NCI-H2107 treated with DMSO at 0.1 percent for 48 hours (cell line): ENCODE measurements around the gene MINDY4.

ENCODE experiments used
- DNase-seq: peaks from one replicate; lab custom pipeline; 2025; ENCODE audit not compliant: unreplicated experiment; lab: John Stamatoyannopoulos, UW

The MINDY4 gene

DNA sequence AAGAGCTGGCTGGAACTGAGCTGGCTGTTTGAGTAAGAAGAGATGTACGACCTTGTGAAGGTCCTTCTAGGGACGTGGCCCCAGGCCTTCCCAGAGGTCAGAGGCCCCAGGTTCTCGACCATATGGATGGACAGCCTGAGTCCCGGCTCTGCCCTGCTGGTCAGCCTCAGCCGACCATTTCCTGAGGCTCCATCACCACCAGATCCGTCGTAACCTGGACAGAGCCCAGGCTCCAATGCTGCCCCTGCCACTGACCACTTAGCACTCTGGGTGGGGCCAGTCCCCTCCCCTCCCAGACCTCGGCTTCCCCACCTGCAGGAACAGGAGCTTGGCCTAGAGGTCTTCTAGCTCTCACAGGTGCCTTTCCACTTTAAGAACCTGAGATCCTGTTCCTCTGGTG, 29.9 kb upstream of the MINDY4 start:
- no peak for DNase-seq

GRCh38 chr7:30743371-30744074, 27.7 kb upstream of the MINDY4 start:
- peak; percentile 9 for DNase-seq

DNA sequence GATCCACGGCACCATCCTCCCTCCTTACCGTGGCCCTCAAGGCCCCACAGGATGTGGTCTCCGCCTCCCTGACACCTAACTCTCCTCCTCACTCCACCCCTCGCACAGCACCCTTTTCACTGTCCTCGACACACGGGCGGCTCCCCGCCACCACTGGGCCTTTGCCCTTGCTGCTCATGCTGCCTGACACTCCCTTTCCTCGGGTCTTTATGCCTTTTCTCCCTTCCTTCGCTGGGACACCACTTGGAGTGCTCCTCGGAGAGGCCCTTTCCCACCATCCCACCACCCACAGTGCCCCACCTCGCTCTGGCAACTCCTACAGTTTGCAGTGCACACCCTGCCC, 27.2 kb upstream of the MINDY4 start:
- no peak for DNase-seq

GRCh38 chr7:30745261-30745941, 25.8 kb upstream of the MINDY4 start:
- no peak for DNase-seq

GRCh38 chr7:30750010-30750409, 21.2 kb upstream of the MINDY4 start:
- DNase-seq: no peak

DNA sequence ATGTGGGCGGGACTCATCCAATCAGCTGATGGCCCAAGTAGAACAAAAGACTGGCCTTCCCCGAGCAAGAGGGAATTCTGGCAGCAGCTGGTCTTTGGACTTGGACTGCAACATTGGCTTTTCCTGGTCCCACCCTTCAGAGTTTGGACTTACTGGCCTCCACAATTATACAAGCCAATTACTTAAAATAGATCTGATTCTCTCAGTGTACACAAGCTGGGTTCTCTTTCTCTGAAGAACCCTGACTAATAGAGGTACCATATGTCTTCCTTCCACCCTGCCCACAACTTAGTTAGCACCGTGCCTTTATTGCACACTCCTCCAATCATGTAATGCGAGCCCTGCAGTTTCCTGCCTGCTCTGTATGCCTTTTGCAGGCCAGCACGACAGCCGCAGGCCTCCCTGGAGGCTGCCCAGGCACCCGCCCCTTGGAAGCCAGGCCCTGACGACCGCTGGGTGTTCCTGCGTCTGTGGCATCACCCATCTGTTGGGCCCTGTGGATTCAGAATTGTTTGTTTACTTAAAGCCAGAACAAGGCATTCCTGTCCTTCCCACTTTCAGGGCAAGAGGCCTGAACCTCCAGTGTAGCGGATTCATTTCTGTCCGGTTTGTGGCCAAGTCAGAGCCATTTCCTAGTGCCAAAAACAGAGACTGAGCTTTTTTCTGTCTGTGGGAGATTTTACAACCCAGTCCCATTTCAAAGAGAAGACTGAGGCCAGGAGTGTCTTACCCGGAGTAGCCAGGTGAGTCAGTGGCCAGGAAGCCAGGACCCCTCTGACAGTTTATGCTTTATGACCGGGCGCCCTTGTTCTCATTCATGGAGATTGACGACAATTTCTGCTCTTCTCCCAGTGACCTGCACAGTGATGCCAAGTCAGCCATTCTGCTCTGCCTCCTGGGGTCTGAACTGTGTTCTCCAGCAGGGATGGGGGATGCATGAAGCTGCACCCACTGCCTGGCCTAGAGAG, 20.2 kb upstream of the MINDY4 start:
- DNase-seq: peak; percentile 55

DNA sequence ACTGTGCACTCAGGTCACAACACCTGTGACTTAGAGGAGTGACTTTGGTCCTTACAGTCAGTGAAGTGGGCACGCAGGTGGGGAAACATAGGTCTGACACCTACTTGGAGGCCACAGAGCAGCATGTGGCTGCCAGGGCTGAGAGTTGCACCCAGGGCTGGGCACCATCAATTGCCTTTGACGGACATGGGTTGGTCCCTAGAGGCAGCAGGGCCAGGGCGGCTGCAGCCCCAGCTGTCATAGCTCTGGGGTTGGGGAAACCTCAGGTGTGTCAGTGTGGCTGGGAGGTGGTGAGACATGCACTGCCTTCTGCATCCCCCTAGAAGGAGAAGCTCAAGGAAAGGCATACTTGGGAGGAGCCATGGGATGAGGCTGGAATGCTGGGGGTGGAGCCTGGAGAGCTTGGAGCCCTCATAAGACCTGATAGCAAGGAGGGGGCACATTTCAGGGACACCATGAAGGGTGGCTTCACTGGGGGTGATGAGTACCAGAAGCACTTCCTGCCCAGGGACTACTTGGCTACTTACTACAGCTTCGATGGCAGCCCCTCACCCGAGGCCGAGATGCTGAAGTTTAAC, 19.4 kb upstream of the MINDY4 start, which contains the start of gene INMT:
TSS of gene INMT (plus strand) at position 440 of the 578 bp plus-strand sequence. CDS start at position 456, 16 bp downstream.
- no peak for DNase-seq

GRCh38 chr7:30752484-30752883, 18.7 kb upstream of the MINDY4 start:
- no peak for DNase-seq

GRCh38 chr7:30752979-30753378, 18.2 kb upstream of the MINDY4 start:
- DNase-seq: no peak

- no peak for DNase-seq
Observed at GRCh38 chr7:30754315-30754877, 16.8 kb upstream of the MINDY4 start.

GRCh38 chr7:30755384-30756154, 15.6 kb upstream of the MINDY4 start:
- no peak for DNase-seq

GRCh38 chr7:30757342-30757692, 13.9 kb upstream of the MINDY4 start:
- DNase-seq: no peak

GRCh38 chr7:30760514-30761213, 10.6 kb upstream of the MINDY4 start:
- DNase-seq: no peak

DNA sequence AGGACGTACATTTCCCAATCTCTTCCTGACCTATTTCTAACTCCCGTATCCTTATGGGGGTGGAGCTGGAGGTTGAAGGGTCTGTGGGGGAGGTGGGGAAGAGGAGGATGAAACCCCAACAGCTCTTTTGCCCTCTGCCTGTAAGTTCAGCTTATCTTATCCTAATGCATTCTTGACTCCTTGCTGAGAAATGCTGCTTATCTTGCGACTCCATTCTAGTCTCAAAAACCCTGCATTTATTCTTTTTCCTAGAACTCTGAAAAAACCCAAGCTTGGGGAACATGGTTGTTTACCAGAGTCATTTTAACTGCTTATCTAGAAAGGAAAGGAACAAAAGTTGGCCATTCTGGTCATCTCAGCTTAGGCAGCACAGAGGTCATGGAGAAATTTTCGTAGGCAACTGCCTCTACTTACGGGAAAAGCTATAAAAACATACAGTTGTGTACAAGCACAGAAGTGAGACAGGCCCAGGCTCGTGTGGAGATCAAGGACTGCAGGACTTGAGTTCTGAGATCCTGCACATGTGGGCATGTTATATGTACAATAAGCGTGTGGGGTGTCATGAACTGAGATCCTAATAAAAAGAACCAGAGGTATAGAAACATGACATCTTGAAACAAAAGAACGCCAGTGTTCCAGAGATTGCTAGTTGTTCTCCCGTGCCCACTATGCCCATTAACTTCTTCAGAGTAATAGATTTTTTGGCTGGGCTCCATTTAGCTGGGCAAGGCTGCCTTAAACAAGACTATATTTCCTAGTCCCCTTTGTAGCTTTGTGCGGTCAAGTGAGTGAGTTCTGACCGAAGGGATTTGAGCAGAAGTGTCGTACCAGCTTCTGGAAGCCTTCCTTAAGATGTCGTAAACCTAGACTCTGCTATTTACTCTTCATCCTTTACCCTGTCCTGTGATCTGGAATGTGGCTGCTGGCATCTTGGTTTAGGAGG, 9.7 kb upstream of the MINDY4 start:
- DNase-seq: no peak

- DNase-seq: no peak
Observed at GRCh38 chr7:30764030-30764975, 6.9 kb upstream of the MINDY4 start.

GRCh38 chr7:30765408-30765807, 5.8 kb upstream of the MINDY4 start:
- DNase-seq: no peak

GRCh38 chr7:30770845-30771173, 408 bp upstream of the MINDY4 start:
- DNase-seq: no peak
